HepG2 (cell line): Measurements from ENCODE around the gene IL17RB. TPM values are rescaled to one million over a fixed set of nuclear protein-coding genes. Genes with fewer than 3 reads are reported as not detected.

Source experiments
- ATF3 ChIP-seq: sonication (generic); formaldehyde crosslinking; IDR thresholded peaks from 2 replicates; pipeline ENCODE4 v1.4.0; 2020; ENCODE audit warnings: missing genetic modification reagents
- GABPA ChIP-seq, 2 experiments: IDR thresholded peaks; 2 replicates each; pipeline ENCODE4 v1.6.1; 2011 to 2016; ENCODE audit warnings: low read depth in 2 of 2, low read length in 1 of 2, missing biosample characterization in 1 of 2, missing genetic modification characterization in 1 of 2
- MED13 ChIP-seq: sonication (generic); formaldehyde crosslinking; IDR thresholded peaks from 2 replicates; pipeline ENCODE4 v1.5.0; 2020; ENCODE audit warnings: missing genetic modification reagents
- MTA1 ChIP-seq: sonication (generic); formaldehyde crosslinking; IDR thresholded peaks from 2 replicates; pipeline ENCODE4 v1.4.0; 2020; ENCODE audit warnings: missing genetic modification reagents, mild to moderate bottlenecking, borderline replicate concordance
- NCOA1 ChIP-seq: sonication (generic); formaldehyde crosslinking; IDR thresholded peaks from 2 replicates; pipeline ENCODE4 v1.9.0; 2021; ENCODE audit warnings: missing genetic modification reagents
- PAXIP1 ChIP-seq: sonication (generic); formaldehyde crosslinking; conservative IDR thresholded peaks from 2 replicates; pipeline ENCODE4 v1.4.0; 2020; ENCODE audit warnings: mild to moderate bottlenecking, missing genetic modification reagents, moderate library complexity
- PHF5A ChIP-seq: IDR thresholded peaks from one replicate; pipeline ENCODE4 v1.6.1; 2018; ENCODE audit warnings: low read depth, missing genetic modification reagents; ENCODE audit not compliant: unreplicated experiment
- REL ChIP-seq: sonication (generic); formaldehyde crosslinking; conservative IDR thresholded peaks from 2 replicates; pipeline ENCODE4 v1.8.0; 2022; ENCODE audit warnings: mild to moderate bottlenecking, missing genetic modification reagents, moderate library complexity
- RORA ChIP-seq: sonication (generic); formaldehyde crosslinking; IDR thresholded peaks from 2 replicates; pipeline ENCODE4 v1.5.0; 2020; ENCODE audit warnings: mild to moderate bottlenecking, missing genetic modification reagents, moderate library complexity
- SP140L ChIP-seq: sonication (generic); formaldehyde crosslinking; IDR thresholded peaks from 2 replicates; pipeline ENCODE4 v1.4.0; 2020; ENCODE audit warnings: missing genetic modification reagents, borderline replicate concordance
- XRCC5 ChIP-seq: fragments of 200-400 bp; formaldehyde crosslinking; optimal IDR thresholded peaks from 2 replicates; pipeline ENCODE3; 2017; ENCODE audit warnings: mild to moderate bottlenecking, low read length
- ZBTB34 ChIP-seq: sonication (generic); formaldehyde crosslinking; IDR thresholded peaks from 2 replicates; pipeline ENCODE4 v1.8.0; 2022; ENCODE audit warnings: mild to moderate bottlenecking, missing genetic modification reagents
- ZBTB37 ChIP-seq: sonication (generic); formaldehyde crosslinking; IDR thresholded peaks from 2 replicates; pipeline ENCODE4 v1.4.0; 2020; ENCODE audit warnings: mild to moderate bottlenecking, missing genetic modification reagents
- ZBTB46 ChIP-seq: sonication (generic); formaldehyde crosslinking; IDR thresholded peaks from 2 replicates; pipeline ENCODE4 v1.4.0; 2020; ENCODE audit warnings: mild to moderate bottlenecking, missing genetic modification reagents, borderline replicate concordance
- ZNF281 ChIP-seq: sonication (generic); formaldehyde crosslinking; IDR thresholded peaks from 2 replicates; pipeline ENCODE4 v1.4.0; 2020; ENCODE audit warnings: missing genetic modification reagents, borderline replicate concordance
- ZNF891 ChIP-seq: sonication (generic); formaldehyde crosslinking; IDR thresholded peaks from 2 replicates; pipeline ENCODE4 v1.5.0; 2020; ENCODE audit warnings: mild to moderate bottlenecking, missing genetic modification reagents
- polyA plus RNA-seq, 8 experiments: library from polyadenylated mRNA; depleted of rRNA in 3 of 8; stranded (reverse) in 7 of 8; unstranded in 1 of 8; fragments of >200 nt; fragmentation: Illumina TruSeq in 4 of 8; extraction: Trizol in 4 of 8; gene quantifications; 2 replicates each; pipeline versions ENCODE4 v1.2.1 to v1.2.3, GENCODE V29; 2011 to 2016; ENCODE audit warnings: low read depth in 4 of 8, missing spikeins in 1 of 8, mixed read lengths in 1 of 8; ENCODE audit not compliant: insufficient read depth in 1 of 8
- total RNA-seq, 5 experiments: library from RNA; depleted of rRNA; stranded (reverse); fragments of >200 nt; fragmentation: Illumina TruSeq; extraction: Trizol; gene quantifications; 2 replicates each; pipeline ENCODE4 v1.2.3, GENCODE V29; 2016; ENCODE audit warnings: low read depth in 1 of 5

IL17RB gene
- total and polyA plus RNA-seq, 2 of the 13 experiments (the other 11 are each of a cell fraction or from before 2014, with no cell fraction given), result 130 to 190 TPM

- TF ChIP-seq ZBTB46 (CRISPR knock-in tag) (no peak), MTA1 (CRISPR knock-in tag) (peak; percentile 2; the same call in 1 of the 2 replicates), MED13 (CRISPR knock-in tag) (no peak), ZNF891 (CRISPR knock-in tag) (no peak; the same call in 1 of the 2 replicates), ZBTB34 (CRISPR knock-in tag) (no peak), RORA (CRISPR knock-in tag) (no peak), GABPA (IDR thresholded peaks at IDR 0.05; ENCODE audit: low read depth, low read length) (no peak), GABPA (CRISPR knock-in tag; IDR thresholded peaks at IDR 0.05; ENCODE audit: low read depth) (no peak), REL (peak; percentile 38; the same call in 1 of the 2 replicates), PHF5A (CRISPR knock-in tag) (peak; percentile 11), SP140L (no peak), XRCC5 (peak; percentile 3), ATF3 (CRISPR knock-in tag) (no peak), ZNF281 (no peak), PAXIP1 (CRISPR knock-in tag) (no peak), ZBTB37 (CRISPR knock-in tag) (no peak), NCOA1 (CRISPR knock-in tag) (no peak)
Measured at GRCh38 chr3:53845103-53845880, 1.1 kb upstream of the IL17RB start (continued).
